ENCODE results near the gene TMEM38B.
"Not testable (repeated sequence)": the region's sequence is repeated elsewhere in the genome, so short reads cannot be mapped to it uniquely, and the experiment has no call there.

The TMEM38B gene

GRCh38 chr9:105731420-105731819 is 37.1 kb downstream of the TMEM38B start:
- H3K4me1 ChIP-seq (ENCODE audit: control insufficient read depth, low read depth, low read length); H3K27ac ChIP-seq (ENCODE audit: low read length); H3K36me3 ChIP-seq (ENCODE audit: control insufficient read depth, low read depth, low read length); H3K9ac ChIP-seq (ENCODE audit: low read length); H3K27me3 ChIP-seq (ENCODE audit: control insufficient read depth, insufficient read depth, low read length); H3K4me3 ChIP-seq (ENCODE audit: low read length): not testable (repeated sequence)
- peaks cover 15% of the 10 kb centered on the region for H3K9me3 ChIP-seq (ENCODE audit: control insufficient read depth, low read depth, low read length)

GRCh38 chr9:105735366-105735765 is 41.0 kb downstream of the TMEM38B start:
- H3K27ac ChIP-seq (ENCODE audit: low read length) = no peak overlapping the region
- peaks cover 15% of the 10 kb centered on the region for H3K9me3 ChIP-seq (ENCODE audit: control insufficient read depth, low read depth, low read length)
- no peaks in the 10 kb centered on the region for H3K27me3 ChIP-seq (ENCODE audit: control insufficient read depth, insufficient read depth, low read length)
- no peak overlapping the region for H3K4me3 ChIP-seq (ENCODE audit: low read length)
- no peaks in the 10 kb centered on the region for H3K4me1 ChIP-seq (ENCODE audit: control insufficient read depth, low read depth, low read length)
- no peak overlapping the region for H3K9ac ChIP-seq (ENCODE audit: low read length)
- H3K36me3 ChIP-seq (ENCODE audit: control insufficient read depth, low read depth, low read length) = no peaks in the 10 kb centered on the region

GRCh38 chr9:105737205-105737604 is 42.9 kb downstream of the TMEM38B start:
- H3K4me1 ChIP-seq (ENCODE audit: control insufficient read depth, low read depth, low read length) = no peaks in the 10 kb centered on the region
- H3K36me3 ChIP-seq (ENCODE audit: control insufficient read depth, low read depth, low read length) = no peaks in the 10 kb centered on the region
- H3K9me3 ChIP-seq (ENCODE audit: control insufficient read depth, low read depth, low read length) = peaks cover 15% of the 10 kb centered on the region
- no peak overlapping the region for H3K4me3 ChIP-seq (ENCODE audit: low read length)
- no peak overlapping the region for H3K27ac ChIP-seq (ENCODE audit: low read length)
- no peak overlapping the region for H3K9ac ChIP-seq (ENCODE audit: low read length)
- H3K27me3 ChIP-seq (ENCODE audit: control insufficient read depth, insufficient read depth, low read length) = no peaks in the 10 kb centered on the region

- H3K36me3 ChIP-seq (ENCODE audit: control insufficient read depth, low read depth, low read length) = no peaks in the 10 kb centered on the region
- H3K27ac ChIP-seq (ENCODE audit: low read length) = no peak overlapping the region
- H3K27me3 ChIP-seq (ENCODE audit: control insufficient read depth, insufficient read depth, low read length) = no peaks in the 10 kb centered on the region
- H3K4me3 ChIP-seq (ENCODE audit: low read length) = no peak overlapping the region
- no peak overlapping the region for H3K9ac ChIP-seq (ENCODE audit: low read length)
- no peaks in the 10 kb centered on the region for H3K9me3 ChIP-seq (ENCODE audit: control insufficient read depth, low read depth, low read length)
- no peaks in the 10 kb centered on the region for H3K4me1 ChIP-seq (ENCODE audit: control insufficient read depth, low read depth, low read length)
These were observed 47.7 kb downstream of the TMEM38B start for GRCh38 chr9:105742088-105742487.

- H3K4me3 ChIP-seq (ENCODE audit: low read length); H3K36me3 ChIP-seq (ENCODE audit: control insufficient read depth, low read depth, low read length); H3K4me1 ChIP-seq (ENCODE audit: control insufficient read depth, low read depth, low read length); H3K27me3 ChIP-seq (ENCODE audit: control insufficient read depth, insufficient read depth, low read length); H3K27ac ChIP-seq (ENCODE audit: low read length); H3K9ac ChIP-seq (ENCODE audit: low read length); H3K9me3 ChIP-seq (ENCODE audit: control insufficient read depth, low read depth, low read length): not testable (repeated sequence)
These were observed 53.0 kb downstream of the TMEM38B start for GRCh38 chr9:105747325-105747724.

- Histone ChIP-seq H3K4me1 (ENCODE audit: control insufficient read depth, low read depth, low read length) (no peaks in the 10 kb centered on the region), H3K9ac (ENCODE audit: low read length) (no peak overlapping the region), H3K4me3 (ENCODE audit: low read length) (no peak overlapping the region), H3K27me3 (ENCODE audit: control insufficient read depth, insufficient read depth, low read length) (no peaks in the 10 kb centered on the region), H3K27ac (ENCODE audit: low read length) (no peak overlapping the region), H3K9me3 (ENCODE audit: control insufficient read depth, low read depth, low read length) (peaks cover 4% of the 10 kb centered on the region), H3K36me3 (ENCODE audit: control insufficient read depth, low read depth, low read length) (no peaks in the 10 kb centered on the region)
These were observed 57.4 kb downstream of the TMEM38B start for GRCh38 chr9:105751761-105752160.

GRCh38 chr9:105757496-105758251 is 63.3 kb downstream of the TMEM38B start:
- Histone ChIP-seq H3K27ac (ENCODE audit: low read length) (no peak overlapping the region), H3K4me1 (ENCODE audit: control insufficient read depth, low read depth, low read length) (no peaks in the 10 kb centered on the region), H3K9ac (ENCODE audit: low read length) (no peak overlapping the region), H3K9me3 (ENCODE audit: control insufficient read depth, low read depth, low read length) (no peaks in the 10 kb centered on the region), H3K36me3 (ENCODE audit: control insufficient read depth, low read depth, low read length) (no peaks in the 10 kb centered on the region), H3K4me3 (ENCODE audit: low read length) (no peak overlapping the region), H3K27me3 (ENCODE audit: control insufficient read depth, insufficient read depth, low read length) (no peaks in the 10 kb centered on the region)

- no peaks in the 10 kb centered on the region for H3K4me1 ChIP-seq (ENCODE audit: control insufficient read depth, low read depth, low read length)
- H3K27ac ChIP-seq (ENCODE audit: low read length) = no peak overlapping the region
- no peak overlapping the region for H3K9ac ChIP-seq (ENCODE audit: low read length)
- no peaks in the 10 kb centered on the region for H3K9me3 ChIP-seq (ENCODE audit: control insufficient read depth, low read depth, low read length)
- H3K4me3 ChIP-seq (ENCODE audit: low read length) = no peak overlapping the region
- no peaks in the 10 kb centered on the region for H3K36me3 ChIP-seq (ENCODE audit: control insufficient read depth, low read depth, low read length)
- no peaks in the 10 kb centered on the region for H3K27me3 ChIP-seq (ENCODE audit: control insufficient read depth, insufficient read depth, low read length)
These were observed 65.7 kb downstream of the TMEM38B start for GRCh38 chr9:105760053-105760452.

- H3K9me3 ChIP-seq (ENCODE audit: control insufficient read depth, low read depth, low read length); H3K4me1 ChIP-seq (ENCODE audit: control insufficient read depth, low read depth, low read length); H3K36me3 ChIP-seq (ENCODE audit: control insufficient read depth, low read depth, low read length); H3K27me3 ChIP-seq (ENCODE audit: control insufficient read depth, insufficient read depth, low read length): not testable (repeated sequence)
- Histone ChIP-seq H3K27ac (ENCODE audit: low read length) (peak overlapping the region; percentile 68), H3K4me3 (ENCODE audit: low read length) (peak overlapping the region; percentile 40), H3K9ac (ENCODE audit: low read length) (peak overlapping the region; percentile 61)
These were observed 88.5 kb downstream of the TMEM38B start for GRCh38 chr9:105782561-105783494.

GRCh38 chr9:105783495-105783872 is 89.1 kb downstream of the TMEM38B start:
- H3K4me3 ChIP-seq (ENCODE audit: low read length) = peak overlapping the region; percentile 40
- not testable (repeated sequence) for H3K27ac ChIP-seq (ENCODE audit: low read length)
- H3K9ac ChIP-seq (ENCODE audit: low read length) = peak overlapping the region; percentile 61

GRCh38 chr9:105786796-105787195 is 92.5 kb downstream of the TMEM38B start:
- not testable (repeated sequence) for H3K36me3 ChIP-seq (ENCODE audit: control insufficient read depth, low read depth, low read length); H3K4me1 ChIP-seq (ENCODE audit: control insufficient read depth, low read depth, low read length); H3K9ac ChIP-seq (ENCODE audit: low read length); H3K27ac ChIP-seq (ENCODE audit: low read length); H3K9me3 ChIP-seq (ENCODE audit: control insufficient read depth, low read depth, low read length); H3K27me3 ChIP-seq (ENCODE audit: control insufficient read depth, insufficient read depth, low read length); H3K4me3 ChIP-seq (ENCODE audit: low read length)

More at GRCh38 chr9:105783495-105783872, 89.1 kb downstream of the TMEM38B start:
- H3K36me3 ChIP-seq (ENCODE audit: control insufficient read depth, low read depth, low read length); H3K4me1 ChIP-seq (ENCODE audit: control insufficient read depth, low read depth, low read length); H3K27me3 ChIP-seq (ENCODE audit: control insufficient read depth, insufficient read depth, low read length); H3K9me3 ChIP-seq (ENCODE audit: control insufficient read depth, low read depth, low read length): not testable (repeated sequence)

Measured in iPS-18a (cell line).